T-helper 1 cell treated with Interleukin-12 subunit alpha and Interleukin-12 subunit beta and Interleukin-4 antibody, amounts not matched to agents 30 ng/mL and 1 ng/mL, for 36 hours (primary cell): Measurements from ENCODE around the gene GOLGA1. TPM values are rescaled to one million over a fixed set of nuclear protein-coding genes. Genes with fewer than 3 reads are reported as not detected.
"Not testable (repeated sequence)": the region's sequence is repeated elsewhere in the genome, so short reads cannot be mapped to it uniquely, and the experiment has no call there.

Source experiments
- intact Hi-C: fragments of 100-400 bp; cut with micrococcal nuclease; formaldehyde crosslinking; loops from one replicate; pipeline ENCODE4 v1.15.1; 2024
- total RNA-seq: library from RNA; stranded (reverse); gene quantifications from 2 replicates; pipeline ENCODE4 v1.2.3, GENCODE V29; 2022

The GOLGA1 gene, protein sequence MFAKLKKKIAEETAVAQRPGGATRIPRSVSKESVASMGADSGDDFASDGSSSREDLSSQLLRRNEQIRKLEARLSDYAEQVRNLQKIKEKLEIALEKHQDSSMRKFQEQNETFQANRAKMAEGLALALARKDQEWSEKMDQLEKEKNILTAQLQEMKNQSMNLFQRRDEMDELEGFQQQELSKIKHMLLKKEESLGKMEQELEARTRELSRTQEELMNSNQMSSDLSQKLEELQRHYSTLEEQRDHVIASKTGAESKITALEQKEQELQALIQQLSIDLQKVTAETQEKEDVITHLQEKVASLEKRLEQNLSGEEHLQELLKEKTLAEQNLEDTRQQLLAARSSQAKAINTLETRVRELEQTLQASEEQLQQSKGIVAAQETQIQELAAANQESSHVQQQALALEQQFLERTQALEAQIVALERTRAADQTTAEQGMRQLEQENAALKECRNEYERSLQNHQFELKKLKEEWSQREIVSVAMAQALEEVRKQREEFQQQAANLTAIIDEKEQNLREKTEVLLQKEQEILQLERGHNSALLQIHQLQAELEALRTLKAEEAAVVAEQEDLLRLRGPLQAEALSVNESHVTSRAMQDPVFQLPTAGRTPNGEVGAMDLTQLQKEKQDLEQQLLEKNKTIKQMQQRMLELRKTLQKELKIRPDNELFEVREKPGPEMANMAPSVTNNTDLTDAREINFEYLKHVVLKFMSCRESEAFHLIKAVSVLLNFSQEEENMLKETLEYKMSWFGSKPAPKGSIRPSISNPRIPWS
- total RNA-seq, result 17.8 and 18.4 TPM in 2 replicates

- intact Hi-C loops, result loop anchor here (1.0 to 5.0 kb wide), 13 partner anchors 24 to 806 kb away; partner anchors contain the start of genes ARPC5L, GAPVD1, HSPA5 and MAPKAP1
These were observed at the start of gene GOLGA1 for GRCh38 chr9:124940894-124941678. Gene GOLGA1 (minus strand): TSS chr9:124941083. CDS start chr9:124938711, 2,372 bp downstream.

DNA sequence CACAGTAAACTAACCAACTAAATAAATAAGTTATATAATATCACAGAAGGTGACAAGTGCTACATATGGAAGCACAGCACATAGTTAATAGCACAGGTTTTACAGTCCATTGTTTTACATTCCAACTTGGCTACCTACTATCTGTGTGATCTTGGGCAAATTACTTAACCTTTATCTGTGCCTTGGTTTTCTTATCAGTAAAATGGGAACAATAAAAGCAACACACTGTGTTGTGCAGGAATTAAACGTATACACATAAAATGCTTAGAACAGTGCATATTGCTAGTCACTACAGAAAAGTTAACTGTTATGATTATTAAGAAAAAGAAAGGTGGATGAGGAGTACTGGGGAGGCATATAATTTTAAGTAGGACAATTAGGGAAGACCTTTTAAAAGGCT is 42.8 kb upstream of the GOLGA1 start:
- intact Hi-C loops, result no loop called here

DNA sequence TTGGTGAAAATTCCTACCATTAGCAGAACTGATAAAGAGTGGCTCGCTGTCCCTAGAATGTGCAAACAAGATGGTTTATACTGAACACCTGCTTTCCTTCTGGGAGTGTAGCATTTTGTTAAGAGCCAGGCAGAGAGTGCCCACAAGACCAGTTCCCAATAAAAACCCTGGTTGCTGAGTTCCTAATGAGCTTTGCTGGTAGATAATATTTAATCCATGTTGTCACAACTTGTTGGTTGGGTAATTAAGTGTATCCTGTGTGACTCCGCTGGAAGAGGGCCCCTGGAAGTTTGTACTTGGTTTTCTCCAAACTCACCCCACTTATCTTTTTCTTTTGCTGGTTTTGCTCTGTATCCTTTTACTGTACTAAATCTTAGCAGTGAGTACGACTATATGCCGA is 39.5 kb upstream of the GOLGA1 start:
- intact Hi-C loops, result no loop called here

- intact Hi-C loops, result no loop called here
These were observed 34.2 kb upstream of the GOLGA1 start for GRCh38 chr9:124975131-124975530.

- intact Hi-C loops, result no loop called here
These were observed 32.9 kb upstream of the GOLGA1 start for GRCh38 chr9:124973807-124974206.

DNA sequence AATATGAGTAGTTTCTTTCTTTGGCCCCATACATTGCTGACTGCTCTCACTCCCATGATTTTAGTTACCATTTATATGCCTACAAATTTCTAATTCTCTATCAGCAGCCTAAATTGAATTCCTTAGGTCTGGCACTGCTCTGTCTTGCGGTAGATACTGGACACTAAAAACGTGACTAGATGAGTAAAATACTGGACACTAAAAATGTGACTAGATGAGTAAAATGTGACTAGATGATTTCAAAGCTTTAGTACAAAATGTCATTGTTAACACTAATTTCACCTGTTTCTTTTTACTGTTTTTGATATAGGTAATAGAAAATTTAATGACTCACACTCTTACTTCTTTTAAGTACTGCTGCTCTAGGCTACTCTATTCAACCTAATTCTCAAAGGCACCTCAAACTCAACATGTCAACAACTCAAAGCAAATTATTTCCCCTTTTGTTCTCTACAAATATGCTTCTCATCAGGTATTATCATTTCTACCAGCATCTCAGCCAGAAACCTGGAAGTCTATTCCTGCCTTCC is 31.4 kb upstream of the GOLGA1 start:
- intact Hi-C loops, result no loop called here

- intact Hi-C loops, result no loop called here
These were observed 28.5 kb upstream of the GOLGA1 start for GRCh38 chr9:124969401-124969800.

DNA sequence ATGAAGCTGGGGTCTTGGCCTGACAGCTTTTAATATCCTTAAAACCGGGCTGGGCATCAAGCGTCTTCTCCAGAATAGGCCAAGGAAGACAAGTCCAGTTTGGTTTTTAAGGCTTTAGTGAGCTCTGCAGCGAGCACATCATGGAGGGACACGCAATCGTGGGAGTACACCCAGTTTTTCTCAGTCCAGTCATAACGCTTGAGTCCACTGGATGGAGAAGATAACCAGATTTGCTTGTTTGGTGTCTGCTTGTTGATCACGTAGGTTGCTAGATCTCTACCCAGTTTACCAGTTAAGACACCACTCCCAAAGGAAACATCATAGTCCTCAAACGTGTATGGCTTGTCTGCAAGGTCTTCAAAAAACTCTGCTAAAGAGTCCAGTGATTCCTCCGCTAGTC is 27.4 kb upstream of the GOLGA1 start:
- intact Hi-C loops, result no loop called here

DNA sequence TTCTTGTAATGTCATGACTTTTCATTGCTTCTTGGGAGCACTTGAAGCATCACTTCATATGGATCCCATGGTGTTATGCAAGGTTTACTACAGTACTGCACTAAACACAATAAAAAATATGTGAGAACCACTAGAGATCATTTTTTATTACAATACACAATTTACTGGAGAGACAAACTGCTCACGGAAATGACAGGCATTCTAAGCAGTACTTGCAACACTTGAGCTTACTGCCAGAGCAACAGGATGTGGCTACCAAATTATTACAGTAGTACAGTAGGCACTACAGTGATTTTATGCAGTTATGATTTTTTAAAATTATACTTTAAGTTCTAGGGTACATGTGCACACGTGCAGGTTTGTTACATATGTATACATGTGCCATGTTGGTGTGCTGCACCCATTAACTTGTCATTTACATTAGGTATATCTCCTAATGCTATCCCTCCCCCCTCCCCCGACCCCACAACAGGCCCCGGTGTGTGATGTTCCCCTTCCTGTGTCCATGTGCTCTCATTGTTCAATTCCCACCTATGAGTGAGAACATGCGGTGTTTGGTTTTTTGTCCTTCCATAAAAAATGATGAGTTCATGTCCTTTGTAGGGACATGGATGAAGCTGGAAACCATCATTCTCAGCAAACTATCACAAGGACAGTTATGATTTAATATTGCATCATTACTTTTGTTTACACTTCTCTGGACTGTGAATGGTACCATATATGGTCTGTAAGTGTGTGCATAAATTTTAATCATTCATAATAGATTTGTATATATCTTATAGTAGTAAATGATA is 25.1 kb upstream of the GOLGA1 start:
- intact Hi-C loops, result loop anchor here (1.0 kb wide), 3 partner anchors 25 to 177 kb away; partner anchors contain the start of genes GOLGA1 and SCAI

GRCh38 chr9:124964604-124965003 is 23.7 kb upstream of the GOLGA1 start:
- intact Hi-C loops, result loop anchor here (1.0 kb wide), 3 partner anchors 23 to 179 kb away; partner anchors contain the start of genes GOLGA1 and SCAI

GRCh38 chr9:124964056-124964455 is 23.2 kb upstream of the GOLGA1 start:
- intact Hi-C loops, result no loop called here

DNA sequence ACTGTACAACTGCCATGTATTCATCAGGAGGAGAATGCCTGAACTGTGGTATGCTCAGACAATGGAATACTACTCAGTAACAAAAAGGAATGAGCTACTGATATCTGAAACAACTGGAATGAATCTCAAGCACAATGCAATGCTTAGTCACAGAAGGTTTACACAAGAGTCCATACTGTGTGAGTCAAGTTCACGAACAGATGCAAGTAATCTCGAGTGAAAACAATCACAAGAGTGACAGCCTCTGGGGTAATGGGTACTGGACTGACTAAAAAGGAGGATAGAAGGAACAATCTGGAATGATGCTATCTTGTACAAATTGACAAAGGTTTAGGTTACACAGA is 19.5 kb upstream of the GOLGA1 start:
- intact Hi-C loops, result no loop called here

- intact Hi-C loops, result not testable (repeated sequence)
These were observed 19.0 kb upstream of the GOLGA1 start for GRCh38 chr9:124959671-124960408.

DNA sequence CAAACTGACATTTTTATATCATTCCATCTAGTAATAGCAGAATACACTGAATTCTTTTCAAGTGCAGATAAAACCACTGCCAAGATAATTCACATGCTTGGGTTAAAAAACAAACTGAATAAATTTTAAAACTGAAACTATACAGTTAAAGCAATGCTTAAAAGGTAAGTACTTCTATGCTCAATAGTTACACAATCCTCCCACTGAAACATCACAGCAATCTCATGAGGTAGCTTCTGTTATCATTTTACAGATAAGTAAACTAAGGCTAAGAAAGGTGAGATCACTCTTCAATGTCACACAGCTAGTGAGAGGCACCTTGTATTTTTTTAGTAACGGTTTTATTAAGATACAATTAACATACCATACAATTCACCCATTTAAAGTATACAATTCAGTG is 13.4 kb upstream of the GOLGA1 start:
- intact Hi-C loops, result no loop called here

- intact Hi-C loops, result no loop called here
These were observed 9.3 kb upstream of the GOLGA1 start for GRCh38 chr9:124950050-124950718.

DNA sequence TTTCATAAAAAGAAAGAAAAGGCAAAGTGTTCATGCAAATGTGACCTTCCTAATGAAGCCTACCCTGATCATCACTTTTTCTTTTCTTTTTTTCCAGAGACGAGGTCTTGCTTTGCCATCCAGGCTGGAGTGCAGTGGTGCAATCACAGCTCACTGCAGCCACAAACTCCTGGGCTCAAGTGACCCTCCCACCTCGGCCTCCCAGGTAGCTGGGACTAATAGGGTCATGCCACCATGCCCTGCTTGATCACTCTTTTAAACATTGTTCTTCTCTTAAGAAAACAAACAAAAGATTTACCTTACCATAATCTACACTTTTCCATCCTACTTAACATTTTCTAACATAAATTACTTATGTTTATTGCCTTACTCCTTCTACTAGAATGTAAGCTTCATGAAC is 8.5 kb upstream of the GOLGA1 start:
- intact Hi-C loops, result no loop called here

DNA sequence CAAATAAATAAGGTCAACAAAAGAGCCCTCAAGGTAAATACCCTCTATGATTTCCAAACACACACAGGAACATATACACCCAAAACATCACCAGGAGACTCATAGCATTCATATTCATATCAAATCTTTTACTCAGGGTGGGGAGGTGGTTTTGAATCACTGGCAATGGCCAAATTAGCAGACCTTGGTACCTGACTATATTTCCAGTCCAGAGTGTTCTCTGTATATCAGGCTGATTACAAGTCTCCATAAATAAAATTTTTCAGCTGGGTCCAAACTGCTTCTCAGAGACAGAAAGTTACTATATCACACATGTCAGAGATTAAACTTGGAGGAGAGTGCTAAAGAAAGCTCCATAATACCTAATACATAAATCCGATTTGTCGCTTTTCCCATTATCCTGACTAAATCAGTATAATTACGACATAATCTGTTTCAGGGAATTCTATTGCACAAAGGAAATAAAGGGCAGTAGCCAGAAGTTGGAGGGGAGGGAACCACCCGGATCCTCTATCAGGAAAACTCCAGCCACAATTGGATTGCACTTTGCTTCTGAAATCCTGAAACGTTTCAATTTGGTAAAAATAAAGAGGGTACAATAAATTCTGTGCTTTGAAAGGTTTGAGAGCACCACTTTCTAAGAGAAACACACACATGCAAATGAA is 7.0 kb upstream of the GOLGA1 start:
- intact Hi-C loops, result no loop called here

- intact Hi-C loops, result no loop called here
These were observed 5.3 kb upstream of the GOLGA1 start for GRCh38 chr9:124946167-124946566.
